MM.1S (cell line): ENCODE data around the gene ORAI3.

Experiments
- DNase-seq: peaks from one replicate; pipeline ENCODE4 v3.0.0-alpha.2; 2015
- H2AFZ ChIP-seq: fragments of 300-600 bp; sonication (generic); 2 replicates; pipeline ENCODE4 v1.6.0; 2016; ENCODE audit warnings: antibody characterized with exemption, low read length
- H3F3A ChIP-seq: fragments of 300-600 bp; sonication (generic); 2 replicates; pipeline ENCODE4 v1.6.1; 2016; ENCODE audit warnings: mild to moderate bottlenecking, antibody characterized with exemption, low read length, moderate library complexity, mixed read lengths; ENCODE audit not compliant: insufficient read depth
- H3K27ac ChIP-seq: fragments of 300-600 bp; sonication (generic); 2 replicates; pipeline ENCODE4 v1.5.1; 2016; ENCODE audit warnings: mild to moderate bottlenecking, low read length
- H3K27me3 ChIP-seq: fragments of 300-600 bp; sonication (generic); replicated peaks from 2 replicates; pipeline ENCODE4 v1.6.0; 2016; ENCODE audit warnings: low read length; ENCODE audit not compliant: insufficient read depth
- H3K36me3 ChIP-seq: fragments of 300-600 bp; sonication (generic); replicated peaks from 2 replicates; pipeline ENCODE4 v1.6.1; 2016; ENCODE audit warnings: mild to moderate bottlenecking, low read length, mixed read lengths; ENCODE audit not compliant: insufficient read depth
- H3K4me1 ChIP-seq: fragments of 300-600 bp; sonication (generic); 2 replicates; pipeline ENCODE4 v1.6.1; 2016; ENCODE audit warnings: low read length, mixed read lengths
- H3K4me2 ChIP-seq: fragments of 300-600 bp; sonication (generic); 2 replicates; pipeline ENCODE4 v1.6.0; 2016; ENCODE audit warnings: low read depth, low read length
- H3K4me3 ChIP-seq: fragments of 300-600 bp; sonication (generic); 2 replicates; pipeline ENCODE4 v1.5.1; 2016; ENCODE audit warnings: low read length, mixed read lengths
- H3K79me2 ChIP-seq: fragments of 300-600 bp; sonication (generic); 2 replicates; pipeline ENCODE4 v1.6.1; 2016; ENCODE audit warnings: mixed run types, low read length, mixed read lengths
- H3K9ac ChIP-seq: fragments of 300-600 bp; sonication (generic); 2 replicates; pipeline ENCODE4 v1.6.1; 2016; ENCODE audit warnings: low read length, mixed read lengths
- H3K9me2 ChIP-seq: fragments of 300-600 bp; sonication (generic); replicated peaks from 2 replicates; pipeline ENCODE4 v1.6.1; 2016; ENCODE audit warnings: mild to moderate bottlenecking, low read length, mixed read lengths; ENCODE audit not compliant: insufficient read depth
- H3K9me3 ChIP-seq: fragments of 300-600 bp; sonication (generic); replicated peaks from 2 replicates; pipeline ENCODE4 v1.6.1; 2016; ENCODE audit warnings: mild to moderate bottlenecking, low read length, mixed read lengths; ENCODE audit not compliant: insufficient read depth
- H4K20me1 ChIP-seq: fragments of 300-600 bp; sonication (generic); 2 replicates; pipeline ENCODE4 v1.6.1; 2016; ENCODE audit warnings: mild to moderate bottlenecking, low read length, moderate library complexity, mixed read lengths; ENCODE audit not compliant: insufficient read depth
- EZH2 ChIP-seq: fragments of 300-600 bp; sonication (generic); optimal IDR thresholded peaks from 2 replicates; pipeline ENCODE3; 2017; ENCODE audit warnings: low read depth, mild to moderate bottlenecking, antibody characterized with exemption, low read length, mixed read lengths
- EZH2phosphoT487 ChIP-seq: fragments of 300-600 bp; sonication (generic); IDR thresholded peaks from 2 replicates; pipeline ENCODE4 v1.6.1; 2018; ENCODE audit warnings: antibody characterized with exemption, low read length
- TF ChIP-seq, protein P1 (sequence below): fragments of 300-600 bp; sonication (generic); IDR thresholded peaks from 2 replicates; pipeline ENCODE4 v1.5.1; 2016; ENCODE audit warnings: antibody characterized with exemption, low read length, mixed read lengths

The ORAI3 gene

DNA sequence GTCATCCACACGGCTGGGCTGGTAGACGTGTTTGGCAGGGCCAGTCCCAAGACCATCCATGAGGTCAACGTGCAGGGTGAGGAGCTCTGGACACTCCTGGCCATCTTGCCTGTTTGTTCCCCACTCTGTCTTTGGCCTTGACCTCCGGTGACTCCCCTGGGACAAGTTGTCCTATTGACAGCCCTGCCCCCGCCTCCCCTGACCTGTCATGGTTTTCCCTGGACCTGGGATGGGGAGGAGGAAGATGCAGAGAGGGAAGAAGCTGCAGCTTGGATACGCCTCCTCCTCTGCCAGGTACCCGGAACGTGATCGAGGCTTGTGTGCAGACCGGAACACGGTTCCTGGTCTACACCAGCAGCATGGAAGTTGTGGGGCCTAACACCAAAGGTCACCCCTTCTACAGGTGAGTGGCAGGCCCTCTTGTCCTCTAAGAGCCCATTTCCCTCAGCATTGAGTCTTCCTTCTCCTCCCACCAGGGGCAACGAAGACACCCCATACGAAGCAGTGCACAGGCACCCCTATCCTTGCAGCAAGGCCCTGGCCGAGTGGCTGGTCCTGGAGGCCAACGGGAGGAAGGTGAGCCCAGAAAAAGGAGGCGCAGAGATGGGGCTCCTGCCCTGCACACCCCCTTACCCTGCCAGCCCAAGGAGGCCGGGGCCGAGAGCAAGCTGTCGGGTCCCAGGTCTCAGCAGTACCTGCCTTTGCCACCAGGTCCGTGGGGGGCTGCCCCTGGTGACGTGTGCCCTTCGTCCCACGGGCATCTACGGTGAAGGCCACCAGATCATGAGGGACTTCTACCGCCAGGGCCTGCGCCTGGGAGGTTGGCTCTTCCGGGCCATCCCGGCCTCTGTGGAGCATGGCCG, 37.5 kb downstream of the ORAI3 start:
- no peak for DNase-seq
- Histone ChIP-seq H3K79me2 (no peaks in the 10 kb centered on the region), H3K27ac (no peak overlapping the region), H3K4me3 (no peak overlapping the region), H3K9me2 (no peaks in the 10 kb centered on the region), H3K27me3 (no peaks in the 10 kb centered on the region), H3K4me2 (no peak overlapping the region), H3K4me1 (no peaks in the 10 kb centered on the region), H2AFZ (no peak overlapping the region), H4K20me1 (no peaks in the 10 kb centered on the region), H3K36me3 (no peaks in the 10 kb centered on the region), H3F3A (no peaks in the 10 kb centered on the region), H3K9ac (no peak overlapping the region), H3K9me3 (no peaks in the 10 kb centered on the region)
- TF ChIP-seq EZH2 = no peak
- TF ChIP-seq, protein P1, sequence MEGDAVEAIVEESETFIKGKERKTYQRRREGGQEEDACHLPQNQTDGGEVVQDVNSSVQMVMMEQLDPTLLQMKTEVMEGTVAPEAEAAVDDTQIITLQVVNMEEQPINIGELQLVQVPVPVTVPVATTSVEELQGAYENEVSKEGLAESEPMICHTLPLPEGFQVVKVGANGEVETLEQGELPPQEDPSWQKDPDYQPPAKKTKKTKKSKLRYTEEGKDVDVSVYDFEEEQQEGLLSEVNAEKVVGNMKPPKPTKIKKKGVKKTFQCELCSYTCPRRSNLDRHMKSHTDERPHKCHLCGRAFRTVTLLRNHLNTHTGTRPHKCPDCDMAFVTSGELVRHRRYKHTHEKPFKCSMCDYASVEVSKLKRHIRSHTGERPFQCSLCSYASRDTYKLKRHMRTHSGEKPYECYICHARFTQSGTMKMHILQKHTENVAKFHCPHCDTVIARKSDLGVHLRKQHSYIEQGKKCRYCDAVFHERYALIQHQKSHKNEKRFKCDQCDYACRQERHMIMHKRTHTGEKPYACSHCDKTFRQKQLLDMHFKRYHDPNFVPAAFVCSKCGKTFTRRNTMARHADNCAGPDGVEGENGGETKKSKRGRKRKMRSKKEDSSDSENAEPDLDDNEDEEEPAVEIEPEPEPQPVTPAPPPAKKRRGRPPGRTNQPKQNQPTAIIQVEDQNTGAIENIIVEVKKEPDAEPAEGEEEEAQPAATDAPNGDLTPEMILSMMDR = no peak
- no peak for TF ChIP-seq EZH2phosphoT487

DNA sequence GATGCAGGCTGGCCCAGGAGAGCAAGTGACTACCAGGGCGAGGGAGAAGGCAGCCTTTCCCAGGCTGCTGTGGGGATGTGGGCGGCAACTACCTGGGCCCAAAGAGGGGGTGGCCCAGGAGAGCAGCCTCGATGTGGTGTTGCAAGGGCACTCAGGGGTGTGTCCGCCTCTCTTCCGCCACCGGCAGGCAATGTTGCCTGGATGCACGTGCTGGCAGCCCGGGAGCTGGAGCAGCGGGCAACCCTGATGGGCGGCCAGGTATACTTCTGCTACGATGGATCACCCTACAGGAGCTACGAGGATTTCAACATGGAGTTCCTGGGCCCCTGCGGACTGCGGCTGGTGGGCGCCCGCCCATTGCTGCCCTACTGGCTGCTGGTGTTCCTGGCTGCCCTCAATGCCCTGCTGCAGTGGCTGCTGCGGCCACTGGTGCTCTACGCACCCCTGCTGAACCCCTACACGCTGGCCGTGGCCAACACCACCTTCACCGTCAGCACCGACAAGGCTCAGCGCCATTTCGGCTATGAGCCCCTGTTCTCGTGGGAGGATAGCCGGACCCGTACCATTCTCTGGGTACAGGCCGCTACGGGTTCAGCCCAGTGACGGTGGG, 38.8 kb downstream of the ORAI3 start:
- H3K27ac ChIP-seq = no peak overlapping the region
- no peak overlapping the region for H3K4me3 ChIP-seq
- no peaks in the 10 kb centered on the region for H3K79me2 ChIP-seq
- H3K4me2 ChIP-seq = no peak overlapping the region
- H3K4me1 ChIP-seq = no peaks in the 10 kb centered on the region
- no peak for DNase-seq
- H3K36me3 ChIP-seq = no peaks in the 10 kb centered on the region
- H2AFZ ChIP-seq = no peak overlapping the region
- no peaks in the 10 kb centered on the region for H3F3A ChIP-seq
- H3K9ac ChIP-seq = no peak overlapping the region
- H3K27me3 ChIP-seq = no peaks in the 10 kb centered on the region
- no peaks in the 10 kb centered on the region for H3K9me3 ChIP-seq
- no peaks in the 10 kb centered on the region for H3K9me2 ChIP-seq
- no peaks in the 10 kb centered on the region for H4K20me1 ChIP-seq
- no peak for TF ChIP-seq EZH2
- TF ChIP-seq, protein P1 = no peak
- TF ChIP-seq EZH2phosphoT487 = no peak

DNA sequence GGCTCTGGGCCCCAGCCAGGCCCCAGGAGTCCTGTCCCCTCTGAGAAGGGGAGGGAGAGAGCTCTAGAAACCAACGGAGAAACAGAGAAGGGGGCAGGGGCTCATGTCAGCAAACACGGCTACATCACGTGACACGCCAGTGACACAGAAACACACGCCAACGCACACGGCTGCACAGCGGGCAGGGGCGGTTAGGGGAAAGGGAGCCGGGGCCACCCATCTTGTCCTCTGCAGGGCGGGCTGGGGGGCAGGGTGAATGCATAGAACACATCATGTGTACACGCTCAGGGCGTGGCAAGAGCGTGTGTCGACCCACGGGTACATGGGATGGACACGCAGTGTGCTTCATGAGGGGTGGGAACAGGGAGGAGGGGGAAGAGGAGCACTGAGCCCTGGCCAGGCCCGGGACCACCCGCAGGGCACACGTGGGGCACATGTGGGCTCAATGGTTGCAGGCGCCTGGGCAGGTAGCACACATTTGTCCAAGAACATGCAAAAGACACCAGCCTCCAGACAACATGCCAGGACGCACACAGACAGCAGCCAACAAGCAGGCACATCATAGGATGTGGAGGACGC, 40.7 kb downstream of the ORAI3 start:
- H3K79me2 ChIP-seq = no peaks in the 10 kb centered on the region
- H3K9ac ChIP-seq = no peak overlapping the region
- H3K4me1 ChIP-seq = no peaks in the 10 kb centered on the region
- H4K20me1 ChIP-seq = no peaks in the 10 kb centered on the region
- no peaks in the 10 kb centered on the region for H3F3A ChIP-seq
- no peaks in the 10 kb centered on the region for H3K36me3 ChIP-seq
- DNase-seq = no peak
- H3K4me3 ChIP-seq = no peak overlapping the region
- no peaks in the 10 kb centered on the region for H3K27me3 ChIP-seq
- no peaks in the 10 kb centered on the region for H3K9me3 ChIP-seq
- no peak overlapping the region for H2AFZ ChIP-seq
- TF ChIP-seq, protein P1 = no peak
- no peak for TF ChIP-seq EZH2phosphoT487
- TF ChIP-seq EZH2 = no peak
- no peaks in the 10 kb centered on the region for H3K9me2 ChIP-seq
- no peak overlapping the region for H3K27ac ChIP-seq
- no peak overlapping the region for H3K4me2 ChIP-seq
